Activated naive CD8-positive, alpha-beta T cell (primary cell): ENCODE measurements around the gene FBRS.

Experiments used
- H3K27ac Mint-ChIP-seq: one replicate; pipeline ENCODE4 v1.8.0; 2021; ENCODE audit warnings: mixed read lengths
- H3K27me3 Mint-ChIP-seq: one replicate; pipeline ENCODE4 v1.8.0; 2021; ENCODE audit warnings: mixed read lengths
- H3K36me3 Mint-ChIP-seq: one replicate; pipeline ENCODE4 v1.8.0; 2021; ENCODE audit warnings: mixed read lengths
- H3K4me1 Mint-ChIP-seq: one replicate; pipeline ENCODE4 v1.8.0; 2021; ENCODE audit warnings: low read depth, mixed read lengths
- H3K4me3 Mint-ChIP-seq: one replicate; pipeline ENCODE4 v1.8.0; 2021; ENCODE audit warnings: mild to moderate bottlenecking, mixed read lengths
- H3K9me3 Mint-ChIP-seq: one replicate; pipeline ENCODE4 v1.8.0; 2021; ENCODE audit warnings: low read depth, mixed read lengths

The FBRS gene

DNA sequence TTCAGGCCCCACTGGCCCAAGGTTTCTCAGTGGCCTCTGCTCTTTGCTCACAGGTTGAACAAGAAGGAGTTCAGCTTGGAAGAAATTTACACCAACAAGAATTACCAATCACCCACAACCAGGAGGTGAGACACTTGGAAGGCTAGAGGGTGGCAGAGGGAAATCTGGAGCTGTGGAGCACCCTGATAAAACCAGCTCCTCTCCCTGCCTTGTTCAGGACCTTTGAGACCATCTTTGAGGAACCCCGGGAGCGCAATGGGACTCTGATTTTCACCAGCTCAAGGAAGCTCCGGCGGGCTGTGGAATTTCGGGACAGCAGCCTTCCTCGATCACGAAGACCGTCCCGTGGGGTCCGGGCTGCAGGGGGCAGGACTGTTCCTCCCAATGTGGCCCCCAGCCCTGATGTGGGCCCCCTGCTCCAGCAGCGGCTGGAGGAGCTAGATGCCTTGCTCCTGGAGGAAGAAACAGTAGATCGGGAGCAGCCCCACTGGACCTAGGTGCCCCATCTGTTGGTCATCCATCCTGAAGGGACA is 2.4 kb upstream of the FBRS start:
- Mint-ChIP-seq H3K27me3 (no peaks in the 10 kb centered on the region), H3K4me1 (peaks cover 32% of the 10 kb centered on the region), H3K9me3 (no peaks in the 10 kb centered on the region), H3K36me3 (peaks cover 8% of the 10 kb centered on the region), H3K4me3 (no peak overlapping the region), H3K27ac (peak overlapping the region; percentile 30)

DNA sequence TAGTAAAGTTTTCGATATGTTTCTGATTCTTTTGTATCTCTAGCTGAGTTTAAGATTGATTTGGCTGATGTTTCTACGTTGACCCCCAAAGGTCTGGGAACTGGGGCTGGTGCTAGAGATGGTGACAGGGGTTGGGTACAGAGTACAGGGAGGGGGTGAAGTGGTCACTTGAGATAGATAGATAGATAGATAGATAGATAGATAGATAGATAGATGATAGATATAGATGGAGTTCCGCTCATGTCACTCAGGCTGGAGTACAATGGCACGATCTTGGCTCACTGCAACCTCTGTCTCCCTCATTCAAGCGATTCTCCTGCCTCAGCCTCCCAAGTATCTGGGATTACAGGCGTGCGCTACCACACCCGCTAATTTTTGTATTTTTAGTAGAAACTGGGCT is 1.8 kb upstream of the FBRS start:
- Mint-ChIP-seq H3K27me3 (no peaks in the 10 kb centered on the region), H3K9me3 (no peaks in the 10 kb centered on the region), H3K27ac (peak overlapping the region; percentile 30), H3K4me3 (peak overlapping the region; percentile 44), H3K4me1 (peaks cover 35% of the 10 kb centered on the region), H3K36me3 (peaks cover 10% of the 10 kb centered on the region)

DNA sequence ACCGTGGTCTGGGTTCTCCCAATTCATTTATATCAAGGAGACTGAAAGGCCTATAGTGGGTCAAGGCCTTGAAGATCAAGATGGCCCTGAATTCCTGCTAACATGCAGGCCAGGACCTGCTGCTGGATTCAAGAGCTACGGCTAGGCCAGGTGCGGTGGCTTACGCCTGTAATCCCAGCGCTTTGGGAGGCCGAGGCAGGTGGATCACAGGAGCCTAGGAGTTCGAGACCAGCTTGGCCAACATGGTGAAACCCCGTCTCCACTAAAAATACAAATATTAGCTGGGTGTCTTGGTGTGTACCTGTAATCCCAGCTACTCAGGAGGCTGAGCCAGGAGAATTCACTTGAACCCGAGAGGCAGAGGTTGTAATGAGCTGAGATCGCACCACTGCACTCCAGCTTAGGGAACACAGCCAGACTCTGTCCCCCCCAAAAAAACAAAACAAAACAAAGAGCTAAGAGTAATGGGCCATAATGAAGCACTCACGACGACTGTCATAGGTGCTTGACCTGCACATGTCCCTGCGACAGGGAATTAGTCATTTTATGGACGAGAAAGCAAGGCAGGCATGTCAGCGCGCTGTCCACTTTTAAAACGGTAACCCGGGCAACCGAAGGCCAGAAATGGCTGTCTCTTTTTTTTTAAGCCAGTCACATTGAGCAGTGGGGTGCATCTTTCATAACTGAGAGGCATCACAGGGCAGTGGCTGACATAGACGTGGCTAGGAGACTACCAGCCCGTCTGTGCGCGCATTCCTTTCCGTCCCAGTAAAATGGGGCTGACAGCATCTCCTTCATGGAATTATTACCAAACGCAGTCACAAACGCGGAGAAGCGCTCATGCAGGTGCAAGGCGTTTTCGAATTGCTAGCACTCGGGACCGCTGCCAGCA is 1.0 kb upstream of the FBRS start:
- Mint-ChIP-seq H3K36me3 (peaks cover 15% of the 10 kb centered on the region), H3K27ac (peak overlapping the region; percentile 93), H3K27me3 (no peaks in the 10 kb centered on the region), H3K9me3 (no peaks in the 10 kb centered on the region), H3K4me1 (peaks cover 39% of the 10 kb centered on the region), H3K4me3 (peak overlapping the region; percentile 87)

DNA sequence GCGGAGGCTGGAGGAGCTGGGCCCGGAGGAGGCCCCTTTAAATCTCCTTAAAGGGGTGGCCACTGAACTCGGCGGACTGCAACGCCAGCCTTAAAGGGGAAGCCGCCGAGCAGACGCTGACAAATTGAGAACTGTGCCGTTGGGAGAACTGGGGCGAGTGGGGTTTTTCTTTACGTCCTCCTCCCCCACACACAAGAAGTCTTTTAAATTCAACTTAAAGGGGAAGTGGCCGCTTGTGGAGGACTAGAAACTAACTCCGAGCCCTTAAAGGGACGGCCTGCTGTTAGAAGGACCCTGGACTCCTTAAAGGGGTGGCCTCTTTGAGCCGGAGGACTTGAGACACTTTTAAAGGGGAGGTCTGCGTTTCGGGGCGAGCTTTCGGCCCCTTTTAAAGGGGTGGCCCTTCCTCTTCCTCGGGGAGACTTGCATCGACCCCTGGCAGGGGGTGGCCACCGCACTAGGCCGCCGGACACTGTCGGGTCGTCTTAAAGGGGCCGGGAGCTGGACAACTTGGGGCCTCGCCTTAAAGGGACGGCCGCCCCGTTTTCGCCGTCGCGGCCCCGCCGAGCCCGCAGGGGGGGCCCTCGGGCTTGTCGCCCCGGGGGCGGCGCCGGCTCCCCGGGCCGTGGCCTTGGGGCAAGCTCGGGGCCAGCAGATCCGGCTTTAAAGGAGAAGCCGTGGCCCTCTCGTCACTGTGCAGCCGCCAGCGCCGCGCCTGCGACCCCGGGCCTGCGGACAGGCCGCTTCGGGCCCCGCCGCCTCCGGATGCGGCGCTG is 688 bp downstream of the FBRS start:
- Mint-ChIP-seq H3K27ac (peak overlapping the region; percentile 99), H3K4me3 (peak overlapping the region; percentile 97), H3K36me3 (peaks cover 21% of the 10 kb centered on the region), H3K27me3 (no peaks in the 10 kb centered on the region), H3K9me3 (no peaks in the 10 kb centered on the region), H3K4me1 (peaks cover 44% of the 10 kb centered on the region)

DNA sequence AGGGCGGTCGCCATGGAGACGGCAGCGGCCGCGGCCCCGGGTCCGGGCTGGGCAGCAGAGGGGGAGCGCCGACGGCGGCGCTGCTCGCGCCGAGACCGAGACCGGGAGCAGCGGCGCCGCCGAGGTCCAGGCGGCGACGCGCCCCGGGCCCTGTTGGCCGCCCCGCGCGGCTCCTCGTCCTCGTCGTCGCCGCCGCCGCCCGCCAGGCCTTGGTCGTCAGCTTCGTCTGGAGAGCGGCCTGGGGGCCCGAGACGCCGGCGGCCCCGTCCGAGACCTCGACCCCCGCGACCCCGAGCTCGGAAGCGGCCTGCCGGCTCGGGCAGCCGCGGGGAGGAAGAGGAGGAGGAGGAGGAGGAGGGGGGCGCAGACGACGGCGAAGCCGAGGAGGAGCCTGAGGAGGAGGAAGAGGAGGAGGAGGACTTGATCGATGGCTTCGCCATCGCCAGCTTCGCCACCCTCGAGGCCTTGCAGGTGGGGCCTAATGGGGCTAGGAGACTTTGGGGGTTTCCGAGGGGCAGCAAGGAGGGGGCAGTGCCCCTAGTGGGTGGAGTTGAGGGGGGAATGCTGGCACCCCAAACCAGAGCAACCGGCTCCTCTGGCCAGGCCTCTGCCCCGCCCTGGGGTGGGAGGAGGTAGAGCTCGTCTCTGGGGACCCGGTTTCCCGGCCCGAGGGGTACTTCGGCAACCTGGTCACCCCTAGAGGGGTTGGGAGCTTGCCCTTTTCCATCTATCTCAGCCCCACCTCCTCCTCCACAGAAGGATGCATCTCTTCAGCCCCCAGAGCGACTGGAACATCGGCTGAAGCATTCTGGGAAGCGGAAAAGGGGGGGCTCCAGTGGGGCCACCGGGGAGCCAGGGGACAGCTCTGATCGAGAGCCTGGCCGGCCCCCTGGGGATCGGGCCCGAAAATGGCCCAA is 1.5 kb downstream of the FBRS start:
- H3K27ac Mint-ChIP-seq = peak overlapping the region; percentile 99

DNA sequence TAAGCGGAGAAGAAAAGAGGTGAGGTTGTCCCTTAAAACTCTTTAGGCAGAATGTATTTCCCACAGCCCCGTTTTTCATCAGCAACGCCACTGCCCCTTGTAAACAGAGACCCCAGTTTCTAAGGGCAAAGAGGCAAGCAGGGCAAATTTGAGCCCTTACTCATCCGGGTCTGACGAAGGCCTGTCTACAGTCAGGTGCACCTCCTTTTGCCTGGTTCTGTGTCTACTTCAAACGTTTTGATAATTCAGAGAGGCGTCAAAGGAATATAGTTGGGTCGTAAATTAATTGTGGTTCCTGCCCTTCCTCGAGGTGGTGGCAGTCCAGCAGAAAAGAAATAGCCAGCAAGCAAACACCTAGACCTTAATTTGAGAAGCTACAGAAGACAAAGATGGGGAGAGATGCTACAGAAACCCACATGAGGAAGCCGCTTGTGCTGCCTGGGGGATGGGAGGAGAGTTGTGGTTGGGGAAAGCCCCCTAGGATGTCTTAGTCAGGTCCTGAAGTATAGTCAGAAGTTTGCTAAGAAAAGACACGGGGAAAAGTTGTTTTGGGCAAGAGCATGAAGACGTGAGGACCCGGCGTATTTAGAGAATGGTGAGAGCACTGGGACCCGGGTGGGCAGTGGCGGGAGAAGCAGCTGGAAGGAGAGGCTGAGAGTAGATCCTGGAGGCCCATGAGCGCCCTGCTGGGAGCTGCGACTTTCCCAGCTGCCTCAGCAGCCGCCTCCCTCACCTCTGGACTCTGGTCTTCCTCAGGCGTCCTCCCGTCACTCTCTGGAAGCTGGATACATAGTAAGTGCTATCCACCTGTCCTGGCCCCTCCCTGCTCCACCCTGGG is 2.4 kb downstream of the FBRS start:
- H3K4me1 Mint-ChIP-seq = peaks cover 50% of the 10 kb centered on the region
- peaks cover 21% of the 10 kb centered on the region for H3K36me3 Mint-ChIP-seq
- H3K4me3 Mint-ChIP-seq = peak overlapping the region; percentile 97
- no peaks in the 10 kb centered on the region for H3K9me3 Mint-ChIP-seq
- peak overlapping the region; percentile 99 for H3K27ac Mint-ChIP-seq
- no peaks in the 10 kb centered on the region for H3K27me3 Mint-ChIP-seq

More for the DNA sequence above, 1.5 kb downstream of the FBRS start:
- Mint-ChIP-seq H3K9me3 (no peaks in the 10 kb centered on the region), H3K4me3 (peak overlapping the region; percentile 97), H3K27me3 (no peaks in the 10 kb centered on the region), H3K36me3 (peaks cover 21% of the 10 kb centered on the region), H3K4me1 (peaks cover 44% of the 10 kb centered on the region)

DNA sequence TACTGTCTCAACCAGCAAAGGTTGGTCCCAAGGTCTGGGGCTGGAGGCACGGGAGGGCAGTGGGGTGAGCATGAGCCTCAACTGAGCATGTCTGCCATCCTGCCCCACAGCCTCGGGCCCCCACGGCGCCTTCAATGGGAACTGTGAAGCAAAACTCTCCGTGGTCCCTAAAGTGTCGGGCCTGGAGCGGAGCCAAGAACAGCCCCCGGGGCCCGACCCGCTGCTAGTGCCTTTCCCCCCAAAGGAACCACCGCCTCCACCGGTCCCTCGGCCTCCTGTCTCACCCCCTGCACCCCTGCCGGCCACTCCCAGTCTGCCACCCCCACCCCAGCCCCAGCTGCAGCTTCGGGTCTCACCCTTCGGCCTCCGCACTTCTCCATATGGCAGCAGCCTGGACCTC is 4.2 kb downstream of the FBRS start:
- H3K4me3 Mint-ChIP-seq = peak overlapping the region; percentile 97
- H3K4me1 Mint-ChIP-seq = peaks cover 40% of the 10 kb centered on the region
- peak overlapping the region; percentile 99 for H3K27ac Mint-ChIP-seq
- H3K9me3 Mint-ChIP-seq = no peaks in the 10 kb centered on the region
- no peaks in the 10 kb centered on the region for H3K27me3 Mint-ChIP-seq
- peaks cover 17% of the 10 kb centered on the region for H3K36me3 Mint-ChIP-seq

DNA sequence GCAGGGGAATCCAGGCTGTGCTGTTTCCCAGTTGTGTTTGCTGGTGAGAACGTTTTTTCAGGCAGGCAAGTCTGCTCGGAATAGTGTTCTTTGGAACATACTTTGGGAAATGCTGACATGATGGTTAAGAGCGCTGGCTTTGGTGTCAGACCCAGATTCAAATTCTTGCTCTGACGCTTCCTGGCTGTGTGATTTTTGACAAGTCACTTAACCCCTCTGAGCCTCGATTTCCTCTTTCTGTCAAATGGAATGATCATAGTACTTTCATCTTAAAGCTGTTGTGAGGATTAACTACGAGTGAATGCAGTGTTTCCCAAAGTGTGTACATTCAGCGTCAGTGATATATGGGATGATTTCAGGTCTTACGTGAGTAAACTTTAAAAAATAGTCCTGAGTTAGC is 4.8 kb downstream of the FBRS start:
- peak overlapping the region; percentile 97 for H3K4me3 Mint-ChIP-seq
- H3K36me3 Mint-ChIP-seq = peaks cover 20% of the 10 kb centered on the region

DNA sequence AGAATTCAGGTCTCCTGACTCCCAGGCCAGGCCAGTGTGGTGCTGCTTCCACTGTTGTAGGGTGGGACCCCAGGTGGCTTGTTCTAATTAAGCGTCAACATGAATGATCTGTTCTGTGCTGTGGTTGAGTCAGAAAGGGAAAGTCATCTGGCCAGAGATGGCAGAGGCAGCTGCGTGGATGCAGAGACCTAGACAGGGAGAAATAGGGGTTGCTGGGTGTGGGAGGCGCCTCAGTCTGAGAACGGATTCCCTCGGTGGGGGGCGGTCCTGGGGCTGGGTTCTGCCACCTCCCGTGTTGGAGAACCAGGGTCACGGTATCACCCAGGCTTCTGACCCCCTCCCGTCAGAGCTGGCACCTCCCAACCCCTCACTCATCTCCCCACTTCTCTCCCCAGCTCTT is 5.6 kb downstream of the FBRS start:
- peaks cover 43% of the 10 kb centered on the region for H3K4me1 Mint-ChIP-seq

More for the DNA sequence above, 4.8 kb downstream of the FBRS start:
- Mint-ChIP-seq H3K4me1 (peaks cover 42% of the 10 kb centered on the region), H3K27ac (peak overlapping the region; percentile 88), H3K9me3 (no peaks in the 10 kb centered on the region), H3K27me3 (no peaks in the 10 kb centered on the region)

DNA sequence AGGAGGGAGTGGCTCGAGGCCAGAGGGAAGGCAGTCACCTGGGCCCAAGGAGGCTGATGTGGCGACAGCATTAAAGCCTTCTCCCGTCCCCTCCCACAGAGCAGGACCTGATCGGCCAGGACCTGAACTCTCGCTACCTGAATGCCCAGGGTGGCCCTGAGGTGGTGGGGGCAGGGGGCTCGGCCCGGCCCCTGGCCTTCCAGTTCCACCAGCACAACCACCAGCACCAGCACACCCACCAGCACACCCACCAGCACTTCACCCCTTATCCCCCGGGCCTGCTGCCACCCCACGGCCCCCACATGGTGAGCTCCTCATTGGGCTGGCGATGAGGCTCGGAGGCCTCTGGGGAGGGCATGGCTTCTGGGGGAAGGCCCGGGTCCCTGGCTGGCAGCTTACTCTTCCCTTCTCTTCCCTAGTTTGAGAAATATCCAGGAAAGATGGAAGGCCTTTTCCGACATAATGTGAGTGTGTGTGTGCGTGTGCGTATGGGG is 6.4 kb downstream of the FBRS start:
- H3K27ac Mint-ChIP-seq = no peak overlapping the region
- H3K4me1 Mint-ChIP-seq = peaks cover 43% of the 10 kb centered on the region
- H3K36me3 Mint-ChIP-seq = peaks cover 20% of the 10 kb centered on the region

More for the DNA sequence above, 5.6 kb downstream of the FBRS start:
- peaks cover 20% of the 10 kb centered on the region for H3K36me3 Mint-ChIP-seq
- no peaks in the 10 kb centered on the region for H3K9me3 Mint-ChIP-seq
- no peaks in the 10 kb centered on the region for H3K27me3 Mint-ChIP-seq
- H3K4me3 Mint-ChIP-seq = peak overlapping the region; percentile 97
- peak overlapping the region; percentile 88 for H3K27ac Mint-ChIP-seq

DNA sequence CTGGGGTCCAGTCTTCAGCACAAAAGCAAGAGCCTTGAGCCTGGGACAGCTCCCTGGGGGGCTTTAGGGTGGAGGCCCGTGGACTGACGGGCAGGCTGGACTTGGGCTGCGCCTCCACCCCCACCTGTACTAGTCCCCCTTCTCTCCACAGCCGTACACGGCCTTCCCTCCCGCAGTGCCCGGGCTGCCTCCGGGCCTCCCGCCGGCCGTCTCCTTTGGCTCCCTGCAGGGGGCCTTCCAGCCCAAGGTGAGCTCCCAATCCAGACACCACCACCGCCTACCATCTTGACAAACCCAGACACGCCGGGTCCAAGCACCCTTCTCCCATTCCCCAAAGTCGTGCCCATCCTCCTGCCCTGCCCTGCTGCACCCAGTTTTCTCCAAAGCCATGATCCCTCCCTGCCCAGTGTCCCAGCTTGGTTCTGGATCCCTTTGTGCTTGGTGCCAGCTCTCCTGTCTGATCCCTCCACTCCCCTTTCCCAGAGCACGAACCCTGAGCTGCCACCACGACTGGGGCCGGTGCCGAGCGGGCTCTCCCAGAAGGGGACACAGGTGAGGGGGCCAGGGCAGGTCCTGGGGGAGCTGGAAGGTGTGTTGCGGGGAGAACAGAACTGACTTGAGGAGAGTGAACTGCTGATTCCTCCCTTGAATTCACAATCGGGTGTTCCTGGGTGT is 7.1 kb downstream of the FBRS start:
- Mint-ChIP-seq H3K27me3 (no peaks in the 10 kb centered on the region), H3K36me3 (peaks cover 20% of the 10 kb centered on the region), H3K4me3 (peak overlapping the region; percentile 38), H3K27ac (peak overlapping the region; percentile 72), H3K9me3 (no peaks in the 10 kb centered on the region), H3K4me1 (peaks cover 43% of the 10 kb centered on the region)

More for the DNA sequence above, 6.4 kb downstream of the FBRS start:
- Mint-ChIP-seq H3K4me3 (no peak overlapping the region), H3K27me3 (no peaks in the 10 kb centered on the region), H3K9me3 (no peaks in the 10 kb centered on the region)

DNA sequence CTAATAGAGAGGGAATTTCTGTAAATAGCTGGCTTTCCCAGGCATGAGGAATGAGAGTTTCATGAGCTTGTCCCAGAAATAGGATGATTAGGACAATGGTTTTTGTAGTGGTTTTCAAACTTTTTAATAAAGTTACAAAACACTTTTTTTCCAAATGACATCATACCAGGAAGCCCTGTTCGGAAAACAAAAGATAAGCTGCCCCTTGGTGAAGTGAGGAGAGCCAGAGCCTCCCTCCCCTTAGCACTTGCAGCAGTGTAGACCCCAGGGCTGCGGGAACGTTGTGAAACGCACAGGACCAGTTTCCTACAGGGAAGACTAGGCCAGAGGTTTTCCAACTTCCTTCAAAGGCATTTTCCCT is 7.6 kb downstream of the FBRS start:
- Mint-ChIP-seq H3K27me3 (no peaks in the 10 kb centered on the region), H3K27ac (no peak overlapping the region), H3K4me3 (no peak overlapping the region), H3K4me1 (peaks cover 41% of the 10 kb centered on the region), H3K9me3 (no peaks in the 10 kb centered on the region), H3K36me3 (peaks cover 16% of the 10 kb centered on the region)

DNA sequence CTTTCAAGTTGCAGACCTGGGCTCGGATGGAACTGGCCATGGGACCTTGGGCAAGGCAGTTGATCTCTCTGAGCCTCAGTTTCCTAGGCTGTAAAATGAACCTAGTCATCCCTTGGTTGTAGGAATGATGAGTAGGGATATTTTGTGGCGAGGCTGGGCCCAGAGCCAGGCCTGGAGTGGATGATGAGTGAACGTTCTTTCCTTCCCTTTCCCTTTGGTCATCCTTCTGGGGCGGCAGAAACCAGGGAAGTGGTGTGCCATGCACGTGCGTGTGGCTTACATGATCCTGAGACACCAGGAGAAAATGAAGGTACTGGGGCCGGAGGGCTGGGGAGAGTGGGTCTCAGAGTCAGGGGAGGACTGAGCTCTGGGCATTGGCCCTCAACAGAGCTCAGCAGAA is 8.4 kb downstream of the FBRS start:
- Mint-ChIP-seq H3K36me3 (peaks cover 11% of the 10 kb centered on the region), H3K4me1 (peaks cover 35% of the 10 kb centered on the region), H3K4me3 (no peak overlapping the region), H3K27me3 (no peaks in the 10 kb centered on the region), H3K27ac (peak overlapping the region; percentile 34), H3K9me3 (no peaks in the 10 kb centered on the region)
